GM18907 (cell line): ENCODE results near the gene VPS51.
A peak's percentile ranks its signal among the peaks of the same experiment; 100 is the strongest.
"Not testable (repeated sequence)": the region's sequence is repeated elsewhere in the genome, so short reads cannot be mapped to it uniquely, and the experiment has no call there.

ENCODE experiments used
- ATAC-seq: cut with Tn5 transposase; IDR thresholded peaks from one replicate; pipeline ENCODE4 v1.9.1; 2021; ENCODE audit warnings: mild to moderate bottlenecking, moderate library complexity; ENCODE audit not compliant: unreplicated experiment

The VPS51 gene

GRCh38 chr11:65132238-65132987 is 36.4 kb downstream of the VPS51 start:
- ATAC-seq, result peak; percentile 26

- no peak for ATAC-seq
These were observed 37.1 kb downstream of the VPS51 start for GRCh38 chr11:65132988-65133700.

- peak; percentile 1 for ATAC-seq
These were observed 37.7 kb downstream of the VPS51 start for GRCh38 chr11:65133724-65134123.

- ATAC-seq, result peak; percentile 62
These were observed 38.4 kb downstream of the VPS51 start, which contains the start of gene SYVN1 for GRCh38 chr11:65134240-65134951. TSS of gene SYVN1 (minus strand) at chr11:65134519. CDS start at chr11:65133601, 918 bp downstream.

GRCh38 chr11:65134952-65135632 is 39.1 kb downstream of the VPS51 start:
- ATAC-seq, result peak; percentile 70

- ATAC-seq, result no peak
These were observed 39.7 kb downstream of the VPS51 start for GRCh38 chr11:65135633-65136145.

GRCh38 chr11:65136515-65137096 is 40.6 kb downstream of the VPS51 start:
- no peak for ATAC-seq

- ATAC-seq, result no peak
These were observed 46.0 kb downstream of the VPS51 start for GRCh38 chr11:65141896-65142494.

GRCh38 chr11:65147352-65148075 is 51.5 kb downstream of the VPS51 start:
- ATAC-seq, result no peak

- ATAC-seq, result no peak
These were observed 52.6 kb downstream of the VPS51 start for GRCh38 chr11:65148657-65149056.

GRCh38 chr11:65150131-65150508 is 54.1 kb downstream of the VPS51 start:
- ATAC-seq, result not testable (repeated sequence)

- no peak for ATAC-seq
These were observed 54.7 kb downstream of the VPS51 start for GRCh38 chr11:65150509-65151299.

GRCh38 chr11:65151331-65151899 is 55.4 kb downstream of the VPS51 start:
- ATAC-seq, result no peak

GRCh38 chr11:65152122-65152521 is 56.1 kb downstream of the VPS51 start:
- no peak for ATAC-seq

- ATAC-seq, result no peak
These were observed 60.2 kb downstream of the VPS51 start for GRCh38 chr11:65156256-65156655.

GRCh38 chr11:65156926-65157325 is 60.9 kb downstream of the VPS51 start:
- ATAC-seq, result no peak

- no peak for ATAC-seq
These were observed 61.3 kb downstream of the VPS51 start for GRCh38 chr11:65157336-65157735.

GRCh38 chr11:65159012-65159411 is 63.0 kb downstream of the VPS51 start:
- peak; percentile 49 for ATAC-seq
